DOHH2 (cell line): ENCODE data around the gene FHL1.

Source experiments
- H3F3A ChIP-seq: fragments of 200-600 bp; sonication (generic), shearing (Covaris generic); 2 replicates; pipeline ENCODE4 v1.6.0; 2016; ENCODE audit warnings: antibody characterized with exemption, mild to moderate bottlenecking; ENCODE audit not compliant: control insufficient read depth, insufficient read depth
- H3K27ac ChIP-seq: fragments of 200-600 bp; sonication (generic); 2 replicates; pipeline ENCODE4 v1.5.1; 2014; ENCODE audit warnings: low read depth, mild to moderate bottlenecking, low read length, moderate library complexity
- H3K27me3 ChIP-seq: fragments of 200-600 bp; sonication (generic); 2 replicates; pipeline ENCODE4 v1.6.1; 2014; ENCODE audit warnings: mild to moderate bottlenecking, low read length, mixed read lengths; ENCODE audit not compliant: control insufficient read depth
- H3K36me3 ChIP-seq: fragments of 200-600 bp; sonication (generic); 2 replicates; pipeline ENCODE4 v1.6.1; 2014; ENCODE audit warnings: mild to moderate bottlenecking, low read length, moderate library complexity, mixed read lengths; ENCODE audit not compliant: control insufficient read depth
- H3K4me1 ChIP-seq: fragments of 200-600 bp; sonication (generic); 2 replicates; pipeline ENCODE4 v1.6.1; 2014; ENCODE audit warnings: mild to moderate bottlenecking, low read length, mixed read lengths; ENCODE audit not compliant: control insufficient read depth
- H3K4me2 ChIP-seq: fragments of 200-600 bp; sonication (generic); 2 replicates; pipeline ENCODE4 v1.6.0; 2014; ENCODE audit warnings: mild to moderate bottlenecking, low read length, moderate library complexity
- H3K4me3 ChIP-seq: fragments of 200-600 bp; sonication (generic); 2 replicates; pipeline ENCODE4 v1.5.1; 2014; ENCODE audit warnings: mild to moderate bottlenecking, low read length, mixed read lengths
- H3K79me2 ChIP-seq: fragments of 200-600 bp; sonication (generic); 2 replicates; pipeline ENCODE4 v1.6.1; 2014; ENCODE audit warnings: mild to moderate bottlenecking, low read length, mixed read lengths; ENCODE audit not compliant: control insufficient read depth
- H3K9me2 ChIP-seq: fragments of 200-600 bp; sonication (generic); replicated peaks from 2 replicates; pipeline ENCODE4 v1.6.1; 2014; ENCODE audit warnings: mild to moderate bottlenecking, low read length, mixed read lengths; ENCODE audit not compliant: control insufficient read depth
- H3K9me3 ChIP-seq: fragments of 200-600 bp; sonication (generic); 2 replicates; pipeline ENCODE4 v1.6.1; 2014; ENCODE audit warnings: antibody characterized with exemption, low read length, mixed read lengths; ENCODE audit not compliant: control insufficient read depth, insufficient read depth
- H4K20me1 ChIP-seq: fragments of 200-600 bp; sonication (generic); 2 replicates; pipeline ENCODE4 v1.6.0; 2014; ENCODE audit warnings: low read depth, mild to moderate bottlenecking, antibody characterized with exemption, low read length, moderate library complexity; ENCODE audit not compliant: control insufficient read depth, insufficient read depth
- CTCF ChIP-seq: fragments of 200-600 bp; sonication (generic); IDR thresholded peaks from one replicate; pipeline ENCODE4 v1.5.1; 2014; ENCODE audit warnings: antibody characterized with exemption, mild to moderate bottlenecking, low read depth, low read length; ENCODE audit not compliant: poor library complexity, severe bottlenecking
- EZH2phosphoT487 ChIP-seq: fragments of 200-600 bp; sonication (generic); IDR thresholded peaks from 2 replicates; pipeline ENCODE4 v1.6.1; 2017; ENCODE audit warnings: borderline replicate concordance, mild to moderate bottlenecking, antibody characterized with exemption, low read length, moderate library complexity, mixed read lengths

The FHL1 gene

GRCh38 chrX:136159611-136160025 lies 12.3 kb downstream of the FHL1 start:
- Histone ChIP-seq H3K27me3 (no peaks in the 10 kb centered on the region), H3K9me2 (no peaks in the 10 kb centered on the region), H3K4me1 (peaks cover 6% of the 10 kb centered on the region; the same call in 1 of the 2 replicates), H3K27ac (no peak overlapping the region), H3K4me3 (no peak overlapping the region), H3F3A (no peaks in the 10 kb centered on the region), H3K4me2 (no peak overlapping the region), H3K36me3 (no peaks in the 10 kb centered on the region), H3K79me2 (no peaks in the 10 kb centered on the region), H4K20me1 (no peaks in the 10 kb centered on the region), H3K9me3 (no peaks in the 10 kb centered on the region)
- no peak for TF ChIP-seq CTCF
- no peak for TF ChIP-seq EZH2phosphoT487

GRCh38 chrX:136162827-136163570 lies 15.7 kb downstream of the FHL1 start:
- H4K20me1 ChIP-seq, result no peaks in the 10 kb centered on the region
- H3K4me1 ChIP-seq, result no peaks in the 10 kb centered on the region
- H3K27ac ChIP-seq, result no peak overlapping the region
- H3K4me2 ChIP-seq, result no peak overlapping the region
- TF ChIP-seq EZH2phosphoT487 (no peak), CTCF (peak; percentile 65)
- H3K4me3 ChIP-seq, result no peak overlapping the region
- no peaks in the 10 kb centered on the region for H3K27me3 ChIP-seq
- H3K36me3 ChIP-seq, result no peaks in the 10 kb centered on the region
- H3K9me2 ChIP-seq, result no peaks in the 10 kb centered on the region
- H3F3A ChIP-seq, result no peaks in the 10 kb centered on the region
- no peaks in the 10 kb centered on the region for H3K9me3 ChIP-seq
- no peaks in the 10 kb centered on the region for H3K79me2 ChIP-seq

- H3K79me2 ChIP-seq, result no peaks in the 10 kb centered on the region
- no peaks in the 10 kb centered on the region for H3K27me3 ChIP-seq
- H3K36me3 ChIP-seq, result no peaks in the 10 kb centered on the region
- H3K9me3 ChIP-seq, result no peaks in the 10 kb centered on the region
- H3K27ac ChIP-seq, result no peak overlapping the region
- no peak for TF ChIP-seq CTCF
- no peak for TF ChIP-seq EZH2phosphoT487
- no peak overlapping the region for H3K4me3 ChIP-seq
- no peak overlapping the region for H3K4me2 ChIP-seq
- no peaks in the 10 kb centered on the region for H4K20me1 ChIP-seq
- H3F3A ChIP-seq, result no peaks in the 10 kb centered on the region
- H3K9me2 ChIP-seq, result no peaks in the 10 kb centered on the region
- no peaks in the 10 kb centered on the region for H3K4me1 ChIP-seq
Measured at GRCh38 chrX:136163689-136164088, 16.4 kb downstream of the FHL1 start.
